Caco-2 (cell line): ENCODE measurements around the gene ENOSF1. TPM values are rescaled to one million over a fixed set of nuclear protein-coding genes. Genes with fewer than 3 reads are reported as not detected.

Experiments
- BruUV-seq: library from RNA; stranded (reverse); fragments of 400-500 nt; replicated peaks from 2 replicates; lab custom pipeline; 2021; lab: Mats Ljungman, UMichigan
- CTCF ChIA-PET: fragments of 300-600 bp; sonication (Branson Sonifier 250); formaldehyde crosslinking; loops from one replicate; lab custom pipeline; 2022; ENCODE audit warnings: antibody characterized with exemption; lab: Charles Lee
- POLR2A ChIA-PET: fragments of 300-600 bp; sonication (Branson Sonifier 250); formaldehyde crosslinking; loops from one replicate; lab custom pipeline; 2022; ENCODE audit warnings: antibody characterized with exemption; lab: Charles Lee
- DNase-seq, 2 experiments: peaks; one replicate each; pipeline versions ENCODE4 v3.0.0 to v3.0.0-alpha.2; 2020 to 2022
- H3K27me3 ChIP-seq: replicated peaks from 2 replicates; pipeline ENCODE4 v1.6.0; 2011; ENCODE audit warnings: low read length; ENCODE audit not compliant: control insufficient read depth, insufficient read depth
- H3K36me3 ChIP-seq: 2 replicates; pipeline ENCODE4 v1.5.1; 2011; ENCODE audit warnings: low read length; ENCODE audit not compliant: control insufficient read depth, insufficient read depth
- H3K4me1 ChIP-seq: fragments of 250-450 bp; sonication (Bioruptor Pico); 2 replicates; pipeline ENCODE4 v1.5.1; 2020; ENCODE audit warnings: mild to moderate bottlenecking
- H3K4me3 ChIP-seq: 2 replicates; pipeline ENCODE4 v1.5.1; 2011; ENCODE audit warnings: low read depth, mild to moderate bottlenecking, control low read depth, low read length
- H3K9me3 ChIP-seq: fragments of 250-450 bp; sonication (Bioruptor Pico); 2 replicates; pipeline ENCODE4 v1.5.1; 2020; ENCODE audit warnings: mild to moderate bottlenecking, moderate library complexity
- H3K27ac Mint-ChIP-seq: one replicate; pipeline ENCODE4 v1.8.0; 2022; ENCODE audit warnings: mixed read lengths; ENCODE audit not compliant: unreplicated experiment
- H3K27me3 Mint-ChIP-seq: one replicate; pipeline ENCODE4 v1.8.0; 2022; ENCODE audit warnings: mixed read lengths; ENCODE audit not compliant: insufficient read depth, unreplicated experiment
- H3K36me3 Mint-ChIP-seq: one replicate; pipeline ENCODE4 v1.8.0; 2022; ENCODE audit warnings: mild to moderate bottlenecking, mixed read lengths; ENCODE audit not compliant: insufficient read depth, unreplicated experiment
- H3K4me1 Mint-ChIP-seq: one replicate; pipeline ENCODE4 v1.8.0; 2022; ENCODE audit warnings: low read depth, mixed read lengths; ENCODE audit not compliant: unreplicated experiment
- H3K4me3 Mint-ChIP-seq: one replicate; pipeline ENCODE4 v1.8.0; 2022; ENCODE audit warnings: mild to moderate bottlenecking, moderate library complexity, mixed read lengths; ENCODE audit not compliant: unreplicated experiment
- H3K9me3 Mint-ChIP-seq: one replicate; pipeline ENCODE4 v1.8.0; 2022; ENCODE audit warnings: mixed read lengths; ENCODE audit not compliant: unreplicated experiment
- intact Hi-C: fragments of 100-400 bp; cut with micrococcal nuclease; formaldehyde crosslinking; loops from one replicate; pipeline ENCODE4 v1.10.0; 2022; ENCODE audit not compliant: unreplicated experiment
- total RNA-seq: library from RNA; stranded (reverse); gene quantifications from 2 replicates; pipeline ENCODE4 v1.2.3, GENCODE V29; 2022
- TF ChIP-seq, protein P1 (sequence below), 2 experiments: fragments of 200-600 bp in 1 of 2; IDR thresholded peaks; 1 replicate in 1 of 2; 2 replicates in 1 of 2; pipeline versions ENCODE4 v1.5.1 to v1.8.0; 2011 to 2022; ENCODE audit warnings: antibody characterized with exemption in 1 of 2, control low read depth in 1 of 2, inconsistent platforms in 1 of 2, low read depth in 1 of 2, low read length in 1 of 2, mild to moderate bottlenecking in 1 of 2, moderate library complexity in 1 of 2; ENCODE audit not compliant: insufficient read depth in 1 of 2, severe bottlenecking in 1 of 2, unreplicated experiment in 1 of 2

Gene ENOSF1
- total RNA-seq, 1 experiment from 2014 or later = 114 TPM

DNA sequence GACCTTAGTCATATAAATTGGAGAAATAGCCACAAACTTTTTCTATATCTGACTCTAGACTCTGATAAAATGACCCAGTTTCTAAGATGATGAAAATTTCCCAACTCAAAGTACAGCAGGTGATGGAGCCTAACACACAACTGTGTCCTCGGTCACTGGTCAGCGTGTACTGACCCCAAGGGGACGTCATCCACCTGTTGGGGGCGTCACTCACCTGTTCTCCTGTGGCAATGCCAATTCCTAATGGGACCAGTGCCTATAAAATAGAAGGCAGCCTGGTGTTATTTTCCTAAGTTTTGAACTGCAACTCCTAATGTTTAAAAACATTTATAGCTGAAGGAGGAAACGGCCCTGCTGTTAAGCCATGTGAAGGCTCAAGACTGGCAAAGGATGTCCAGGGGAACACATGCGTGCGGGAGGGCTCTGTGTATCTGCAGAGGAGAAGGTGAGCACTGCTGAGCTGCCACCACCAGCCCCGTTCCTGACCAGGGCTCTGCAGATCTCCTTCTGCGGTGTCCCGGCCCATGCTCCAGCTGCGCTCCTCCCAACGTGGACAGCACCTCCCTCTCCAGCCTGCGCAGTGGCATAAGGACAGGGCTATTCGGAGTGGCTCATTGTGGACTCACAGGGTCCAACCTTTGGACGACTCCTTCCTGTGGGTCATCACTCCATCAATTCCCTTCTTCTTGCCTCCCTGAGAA lies 33.8 kb downstream of the ENOSF1 start:
- Mint-ChIP-seq H3K27ac (no peak overlapping the region), H3K9me3 (no peaks in the 10 kb centered on the region), H3K4me3 (no peak overlapping the region), H3K4me1 (peaks cover 26% of the 10 kb centered on the region), H3K36me3 (peaks cover 88% of the 10 kb centered on the region), H3K27me3 (no peaks in the 10 kb centered on the region)
- Histone ChIP-seq H3K36me3 (peaks cover 6% of the 10 kb centered on the region), H3K4me1 (peaks cover 21% of the 10 kb centered on the region), H3K27me3 (no peaks in the 10 kb centered on the region), H3K9me3 (no peaks in the 10 kb centered on the region), H3K4me3 (no peak overlapping the region)
- ChIA-PET POLR2A (no interaction called here), CTCF (no interaction called here)
- TF ChIP-seq, protein P1, sequence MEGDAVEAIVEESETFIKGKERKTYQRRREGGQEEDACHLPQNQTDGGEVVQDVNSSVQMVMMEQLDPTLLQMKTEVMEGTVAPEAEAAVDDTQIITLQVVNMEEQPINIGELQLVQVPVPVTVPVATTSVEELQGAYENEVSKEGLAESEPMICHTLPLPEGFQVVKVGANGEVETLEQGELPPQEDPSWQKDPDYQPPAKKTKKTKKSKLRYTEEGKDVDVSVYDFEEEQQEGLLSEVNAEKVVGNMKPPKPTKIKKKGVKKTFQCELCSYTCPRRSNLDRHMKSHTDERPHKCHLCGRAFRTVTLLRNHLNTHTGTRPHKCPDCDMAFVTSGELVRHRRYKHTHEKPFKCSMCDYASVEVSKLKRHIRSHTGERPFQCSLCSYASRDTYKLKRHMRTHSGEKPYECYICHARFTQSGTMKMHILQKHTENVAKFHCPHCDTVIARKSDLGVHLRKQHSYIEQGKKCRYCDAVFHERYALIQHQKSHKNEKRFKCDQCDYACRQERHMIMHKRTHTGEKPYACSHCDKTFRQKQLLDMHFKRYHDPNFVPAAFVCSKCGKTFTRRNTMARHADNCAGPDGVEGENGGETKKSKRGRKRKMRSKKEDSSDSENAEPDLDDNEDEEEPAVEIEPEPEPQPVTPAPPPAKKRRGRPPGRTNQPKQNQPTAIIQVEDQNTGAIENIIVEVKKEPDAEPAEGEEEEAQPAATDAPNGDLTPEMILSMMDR (IDR thresholded peaks at IDR 0.05; ENCODE audit: insufficient read depth in 1 of 2, low read depth in 1 of 2, low read length in 1 of 2, severe bottlenecking in 1 of 2, unreplicated experiment in 1 of 2) = no peak
- no peak for DNase-seq
- no TSS peak for BruUV-seq
- intact Hi-C loops = no loop called here

DNA sequence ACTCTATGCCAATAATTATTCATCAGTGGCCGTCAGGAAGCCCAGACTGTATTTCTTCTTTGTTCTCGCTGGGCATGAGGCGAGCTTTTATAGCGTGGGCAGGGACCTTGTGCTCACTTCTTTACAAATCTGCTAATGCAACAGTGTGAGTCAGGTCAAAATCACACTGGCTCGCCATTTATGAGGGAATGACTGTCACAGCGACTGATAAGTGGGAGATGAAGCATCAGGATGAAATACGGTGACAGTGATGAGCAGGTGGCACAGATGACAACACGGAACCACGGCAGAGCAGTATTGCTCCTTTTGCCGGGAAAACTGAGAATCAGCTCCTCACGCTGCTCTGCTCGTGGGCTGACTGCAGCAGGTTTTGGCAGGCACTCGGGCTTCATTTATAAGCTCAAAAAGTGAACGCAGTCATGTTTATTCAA lies 34.5 kb downstream of the ENOSF1 start:
- TF ChIP-seq, protein P1 (IDR thresholded peaks at IDR 0.05; ENCODE audit: insufficient read depth in 1 of 2, low read depth in 1 of 2, low read length in 1 of 2, severe bottlenecking in 1 of 2, unreplicated experiment in 1 of 2) = no peak
- ChIA-PET CTCF (no interaction called here), POLR2A (no interaction called here)
- Histone ChIP-seq H3K36me3 (peaks cover 6% of the 10 kb centered on the region), H3K4me3 (no peak overlapping the region), H3K9me3 (no peaks in the 10 kb centered on the region), H3K27me3 (no peaks in the 10 kb centered on the region), H3K4me1 (peaks cover 15% of the 10 kb centered on the region)
- no peak for DNase-seq
- Mint-ChIP-seq H3K27ac (no peak overlapping the region), H3K4me3 (no peak overlapping the region), H3K27me3 (no peaks in the 10 kb centered on the region), H3K4me1 (peaks cover 20% of the 10 kb centered on the region), H3K9me3 (no peaks in the 10 kb centered on the region), H3K36me3 (peaks cover 84% of the 10 kb centered on the region)
- no TSS peak for BruUV-seq
- intact Hi-C loops = no loop called here

DNA sequence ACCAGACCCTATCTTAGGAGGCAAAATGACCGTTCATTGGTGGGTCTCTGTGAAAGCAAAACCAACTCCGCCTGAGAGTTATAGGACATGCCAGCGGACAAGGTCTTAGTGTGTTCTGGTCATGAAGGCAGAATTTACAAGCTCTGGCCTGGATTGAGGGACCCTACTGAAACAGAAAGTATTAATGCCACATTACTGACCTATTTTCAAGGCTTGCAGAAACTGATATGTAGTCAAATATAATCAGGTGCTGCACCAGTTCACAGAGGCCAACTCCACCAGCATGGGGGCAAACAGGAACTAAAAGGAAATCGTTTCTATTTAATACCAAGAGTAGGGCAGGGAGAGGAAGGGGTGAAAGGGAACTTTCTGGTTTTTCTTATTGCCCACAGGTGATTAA lies 35.3 kb downstream of the ENOSF1 start:
- H3K36me3 ChIP-seq = peaks cover 6% of the 10 kb centered on the region
- H3K36me3 Mint-ChIP-seq = peaks cover 84% of the 10 kb centered on the region
- POLR2A ChIA-PET = no interaction called here

More for the DNA sequence above, 35.3 kb downstream of the ENOSF1 start:
- H3K27me3 ChIP-seq = no peaks in the 10 kb centered on the region
- peaks cover 15% of the 10 kb centered on the region for H3K4me1 Mint-ChIP-seq
- H3K9me3 ChIP-seq = no peaks in the 10 kb centered on the region
- BruUV-seq = no TSS peak
- CTCF ChIA-PET = no interaction called here
- H3K27ac Mint-ChIP-seq = no peak overlapping the region
- H3K4me1 ChIP-seq = peaks cover 7% of the 10 kb centered on the region
- H3K4me3 Mint-ChIP-seq = no peak overlapping the region
- H3K9me3 Mint-ChIP-seq = no peaks in the 10 kb centered on the region
- DNase-seq = no peak
- TF ChIP-seq, protein P1 (IDR thresholded peaks at IDR 0.05; ENCODE audit: insufficient read depth in 1 of 2, low read depth in 1 of 2, low read length in 1 of 2, severe bottlenecking in 1 of 2, unreplicated experiment in 1 of 2) = no peak
- intact Hi-C loops = no loop called here
- no peaks in the 10 kb centered on the region for H3K27me3 Mint-ChIP-seq
- no peak overlapping the region for H3K4me3 ChIP-seq
